G401.6 (cell line): ENCODE measurements around the gene MLF2.

Experiments used
- FAIRE-seq: peaks from 2 replicates; lab custom pipeline; 2012; peaks lifted over from hg19 to GRCh38; lab: Jason Lieb, UNC

The MLF2 gene, protein sequence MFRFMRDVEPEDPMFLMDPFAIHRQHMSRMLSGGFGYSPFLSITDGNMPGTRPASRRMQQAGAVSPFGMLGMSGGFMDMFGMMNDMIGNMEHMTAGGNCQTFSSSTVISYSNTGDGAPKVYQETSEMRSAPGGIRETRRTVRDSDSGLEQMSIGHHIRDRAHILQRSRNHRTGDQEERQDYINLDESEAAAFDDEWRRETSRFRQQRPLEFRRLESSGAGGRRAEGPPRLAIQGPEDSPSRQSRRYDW

DNA sequence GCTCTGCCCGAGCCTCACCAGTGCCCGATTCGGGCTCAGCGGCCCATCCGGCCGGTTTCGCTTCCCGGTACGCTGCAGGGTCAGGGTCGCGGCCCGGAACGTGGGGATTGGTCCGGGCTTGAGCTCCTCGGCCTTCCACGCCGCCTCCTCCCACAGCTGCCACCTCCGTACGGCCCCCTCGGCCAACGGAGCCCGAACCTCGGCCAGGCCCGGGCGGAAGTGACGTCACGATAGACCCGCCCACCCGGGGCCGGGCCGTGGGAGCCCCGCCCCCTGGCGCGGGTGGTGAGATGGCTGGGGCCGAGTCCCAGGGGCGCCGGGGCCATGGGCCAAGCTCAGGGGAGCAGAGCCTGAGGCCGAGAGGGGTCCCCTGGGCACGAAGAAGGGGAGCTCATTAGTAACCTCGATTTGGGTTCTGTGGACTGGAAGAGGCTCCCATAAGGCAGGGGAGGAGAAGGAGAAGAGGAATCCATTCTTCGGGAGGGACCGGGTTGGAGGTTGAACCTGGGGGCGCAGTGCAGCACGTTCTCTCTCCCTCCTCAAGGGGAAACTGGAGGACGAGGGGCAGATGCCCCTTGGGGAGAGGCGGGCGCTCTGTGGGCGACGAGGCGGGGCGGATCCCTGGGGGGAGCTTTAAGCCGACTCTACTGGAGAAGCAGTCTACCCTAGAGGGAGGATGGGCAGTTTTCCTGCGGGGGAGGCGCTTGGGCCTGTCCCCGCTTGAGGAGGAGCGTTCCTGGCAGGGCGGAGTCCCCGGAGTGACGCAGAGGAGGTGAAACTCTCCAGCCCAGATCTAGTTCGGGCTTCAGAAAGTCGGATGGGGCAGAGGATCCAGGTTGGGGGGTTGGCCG is at the start of gene MLF2:
Gene MLF2, minus strand, starts transcription at position 221 of the 851 bp plus-strand sequence. CDS start 807 bp downstream, outside the sequence.
- FAIRE-seq: peak; percentile 98

DNA sequence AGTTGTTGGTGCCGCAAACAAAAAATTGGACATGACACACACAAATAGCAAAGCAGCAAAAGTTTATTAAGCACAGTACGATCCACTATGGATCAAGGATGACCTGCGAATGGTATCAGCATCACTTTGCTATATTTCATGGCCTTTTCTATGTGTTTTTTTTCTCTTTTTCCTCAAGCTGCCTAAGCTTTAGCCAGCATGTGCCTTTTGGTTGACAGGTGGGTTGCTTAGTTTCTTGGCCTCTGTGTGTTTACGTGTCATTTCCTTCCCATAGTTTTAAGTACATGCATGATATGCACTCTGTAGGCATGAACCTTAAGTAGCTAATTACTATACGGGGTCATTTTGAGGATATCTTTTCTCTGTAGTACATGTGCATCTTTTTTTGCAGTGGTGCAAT is 46.2 kb upstream of the MLF2 start:
- FAIRE-seq: no peak

DNA sequence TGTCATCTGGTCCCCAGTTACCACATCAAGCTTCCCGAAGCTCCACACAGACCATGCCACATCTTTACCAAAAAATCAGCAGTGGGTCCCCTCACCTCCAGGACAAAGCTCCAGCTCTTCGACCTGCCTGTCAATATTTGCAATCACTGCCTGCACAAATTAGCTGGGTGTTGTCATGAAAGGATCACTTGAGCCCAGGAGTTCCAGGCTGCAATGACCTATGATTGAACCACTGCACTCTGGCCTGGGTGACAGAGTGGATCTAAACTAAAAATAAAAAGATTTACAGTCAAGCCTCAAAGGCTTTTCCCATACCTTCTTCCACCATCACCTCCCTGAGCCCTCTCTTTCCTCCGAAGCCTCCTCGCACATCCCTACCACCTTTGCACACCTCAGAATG is 43.6 kb upstream of the MLF2 start:
- no peak for FAIRE-seq

DNA sequence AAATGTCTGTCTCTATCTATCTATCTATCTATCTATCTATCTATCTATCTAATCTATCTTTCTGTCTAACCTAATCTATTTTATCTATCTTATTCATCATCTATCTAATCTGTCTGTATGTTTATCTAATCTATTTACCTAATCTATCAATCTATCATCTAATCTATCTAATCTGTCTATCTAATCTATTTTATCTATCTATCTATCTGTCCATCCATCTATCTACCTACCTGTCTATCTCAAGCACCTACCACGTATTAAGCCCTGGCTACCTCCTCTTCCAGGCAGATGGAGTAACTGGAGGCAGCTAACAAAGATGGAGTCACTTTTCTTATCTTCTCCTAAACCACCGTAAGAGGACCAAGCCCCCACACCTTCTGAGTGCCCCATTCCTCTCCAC is 42.1 kb upstream of the MLF2 start:
- FAIRE-seq: no peak

DNA sequence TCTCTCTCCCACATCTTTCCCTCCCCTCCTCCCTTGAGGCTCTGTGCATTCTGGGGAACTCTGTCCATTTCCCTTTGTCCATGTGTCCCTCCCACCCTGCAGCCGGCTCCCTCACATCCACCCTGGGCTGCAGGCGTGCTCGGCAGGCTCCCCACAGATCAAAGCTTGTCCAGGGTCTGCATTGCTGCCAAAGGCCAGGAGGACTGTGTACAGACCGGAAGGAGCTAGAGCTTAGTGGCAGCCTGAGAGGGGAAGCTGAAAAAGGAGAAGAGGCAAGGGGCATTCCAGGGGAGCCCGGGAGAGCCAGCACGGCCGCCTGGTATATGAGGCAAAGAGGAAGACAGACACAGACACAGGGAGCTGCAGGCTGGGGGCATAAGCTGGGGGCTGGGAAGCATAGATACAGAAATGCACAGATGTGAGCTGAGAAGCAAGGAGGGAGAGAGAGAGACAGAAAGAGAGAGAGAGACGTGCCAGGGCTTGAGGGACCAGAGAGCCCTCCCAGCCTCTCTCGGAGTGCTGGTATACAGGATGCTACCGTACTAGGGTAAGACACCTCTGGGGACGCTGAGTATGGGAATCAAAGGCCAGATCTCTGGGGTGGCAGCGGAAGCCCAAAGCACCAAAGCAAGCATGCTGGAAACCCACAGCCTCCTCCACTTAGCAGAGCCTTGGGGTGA is 39.7 kb upstream of the MLF2 start:
- no peak for FAIRE-seq

DNA sequence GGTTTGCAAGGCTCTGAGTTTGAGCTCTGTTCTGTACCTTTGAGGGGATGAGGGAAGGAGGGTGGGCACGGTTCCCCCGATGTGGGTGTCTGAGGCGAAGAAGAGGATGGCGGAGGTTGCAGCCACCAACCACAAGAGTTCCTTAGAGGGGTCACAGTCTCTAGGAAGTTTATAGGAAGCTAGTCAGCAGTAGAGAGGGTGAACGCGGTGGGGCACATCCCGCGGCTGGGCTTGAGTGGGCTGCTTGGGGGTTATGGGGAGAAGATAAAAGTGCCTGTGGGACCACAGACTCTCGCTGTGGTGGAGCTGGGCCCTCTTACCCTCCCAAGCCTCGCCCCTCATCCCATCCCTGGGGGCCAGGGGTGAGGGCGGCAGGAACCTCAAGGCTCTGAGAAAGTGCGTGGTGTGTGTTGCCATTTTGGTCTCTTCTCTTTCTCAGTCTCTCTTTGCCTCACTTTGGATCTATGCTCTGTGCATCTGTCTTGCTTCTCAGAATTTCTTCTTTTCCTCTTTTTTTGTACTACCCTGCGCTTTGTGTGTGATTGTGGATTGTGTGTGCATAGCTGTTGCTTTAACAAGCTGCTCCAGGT is 39.1 kb upstream of the MLF2 start:
- no peak for FAIRE-seq

DNA sequence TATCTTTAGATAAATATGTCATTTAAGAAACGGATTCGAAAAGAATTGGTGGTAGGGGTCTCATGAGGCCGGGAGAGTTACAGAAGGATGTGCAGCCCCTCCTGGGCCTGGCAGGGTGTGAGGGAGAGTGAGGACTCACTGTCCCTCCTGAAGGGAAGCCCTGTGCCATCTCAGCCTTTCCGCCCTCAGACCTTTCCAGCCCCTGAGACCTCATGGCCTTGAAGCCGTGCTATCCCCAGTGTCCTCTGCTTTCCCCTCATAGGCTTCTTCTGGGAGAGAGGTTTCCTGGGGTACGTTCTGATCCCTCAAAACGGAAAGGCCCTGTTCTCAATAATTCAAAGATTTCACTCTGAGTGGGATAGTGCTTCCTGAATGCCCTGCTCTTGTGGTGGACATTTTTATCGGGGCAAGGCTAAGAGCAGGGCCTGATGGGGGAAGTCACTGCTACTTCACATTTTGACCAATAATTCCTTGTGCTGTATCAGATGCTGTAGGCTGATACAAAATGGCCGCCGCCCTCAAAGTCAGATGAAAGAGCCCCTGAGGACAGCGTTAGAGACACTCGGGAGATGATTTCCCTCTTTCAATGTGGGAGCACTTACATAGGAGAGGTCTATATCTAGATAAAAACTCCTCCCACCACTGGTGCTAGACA is 37.7 kb upstream of the MLF2 start:
- no peak for FAIRE-seq

DNA sequence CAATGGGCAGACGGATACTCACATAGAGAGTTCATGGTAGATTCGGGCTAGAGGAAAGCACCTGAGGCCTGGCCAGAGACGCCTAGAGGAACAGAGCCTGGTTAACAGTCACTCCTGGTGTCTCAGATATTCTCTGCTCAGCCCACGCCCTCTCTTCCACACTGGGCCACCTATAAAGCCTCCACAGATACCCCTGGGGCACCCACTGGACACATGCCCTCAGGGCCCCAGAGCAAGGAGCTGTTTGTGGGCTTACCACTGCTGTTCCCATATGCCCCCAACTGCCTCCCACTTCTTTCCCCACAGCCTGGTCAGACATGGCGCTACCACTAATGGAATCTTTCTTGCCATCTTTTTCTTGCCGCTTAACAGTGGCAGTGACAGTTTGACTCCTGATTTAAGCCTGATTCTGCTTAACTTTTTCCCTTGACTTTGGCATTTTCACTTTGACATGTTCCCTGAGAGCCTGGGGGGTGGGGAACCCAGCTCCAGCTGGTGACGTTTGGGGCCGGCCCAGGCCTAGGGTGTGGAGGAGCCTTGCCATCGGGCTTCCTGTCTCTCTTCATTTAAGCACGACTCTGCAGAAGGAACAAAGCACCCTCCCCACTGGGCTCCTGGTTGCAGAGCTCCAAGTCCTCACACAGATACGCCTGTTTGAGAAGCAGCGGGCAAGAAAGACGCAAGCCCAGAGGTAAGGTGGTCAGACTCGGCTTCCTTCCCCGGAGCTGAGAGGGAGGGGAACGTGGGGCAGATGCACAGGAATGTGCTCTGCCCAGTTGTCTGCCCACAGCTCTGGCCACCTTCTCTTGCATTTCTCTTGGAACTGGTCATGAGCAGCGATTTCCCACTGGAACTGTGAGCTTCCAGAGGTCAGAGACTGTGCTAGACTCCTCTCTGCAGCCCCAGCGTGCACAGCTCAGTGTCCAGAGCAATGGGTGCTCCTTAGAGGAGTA is 36.3 kb upstream of the MLF2 start, which contains the start of gene CD4:
Gene CD4, plus strand, starts transcription at position 557 of the 953 bp plus-strand sequence. CDS start 10,611 bp downstream, outside the sequence.
- FAIRE-seq: no peak

DNA sequence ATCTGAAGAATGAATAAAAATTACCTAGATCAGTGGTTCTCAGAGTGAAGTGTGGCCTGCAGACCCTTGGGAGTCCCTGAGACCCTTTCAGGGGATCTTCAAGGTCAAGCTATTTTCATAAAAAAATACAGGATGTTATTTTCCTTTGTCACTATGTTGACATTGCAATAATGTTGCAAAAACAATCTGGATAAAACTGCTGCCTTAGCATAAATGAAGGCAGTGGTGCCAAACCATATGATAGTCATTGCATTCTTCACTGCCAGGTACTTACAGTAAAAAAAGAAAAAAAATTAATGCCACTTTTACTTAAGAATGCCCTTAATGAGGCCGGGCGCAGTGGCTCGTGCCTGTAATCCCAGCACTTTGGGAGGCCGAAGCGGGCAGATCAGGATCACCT is 34.4 kb upstream of the MLF2 start:
- FAIRE-seq: no peak

DNA sequence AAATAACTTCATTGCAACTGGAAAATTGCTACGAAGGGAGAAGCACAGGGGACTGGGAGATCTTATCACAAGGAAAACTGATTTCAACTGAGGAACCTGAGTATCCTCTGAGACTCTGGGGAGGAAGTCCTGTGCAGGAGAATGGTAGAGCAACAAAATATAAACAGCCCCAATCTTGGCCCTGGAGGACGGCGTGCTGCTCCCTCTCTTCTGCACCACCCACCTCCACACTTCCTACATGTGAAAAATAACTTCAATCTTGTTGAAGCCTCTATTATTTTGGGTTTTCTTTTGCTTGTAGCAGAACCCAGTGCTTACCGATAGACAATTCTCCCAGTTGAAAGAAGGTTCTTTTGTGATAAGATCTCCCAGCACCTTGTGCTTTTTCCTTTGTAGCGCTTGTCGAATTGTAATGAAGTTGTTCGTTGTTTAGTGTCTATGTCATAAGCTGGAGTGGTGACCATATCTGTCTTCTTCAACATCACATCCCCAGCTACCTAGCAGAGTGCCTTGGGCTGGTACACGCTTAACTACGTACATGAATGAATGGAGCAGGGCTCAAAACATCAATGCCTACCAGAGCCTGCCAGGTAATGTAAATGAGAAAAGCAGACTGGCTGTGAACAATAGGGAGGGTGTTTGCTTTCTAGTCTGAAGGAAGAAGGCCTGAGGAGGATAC is 33.6 kb upstream of the MLF2 start:
- no peak for FAIRE-seq

DNA sequence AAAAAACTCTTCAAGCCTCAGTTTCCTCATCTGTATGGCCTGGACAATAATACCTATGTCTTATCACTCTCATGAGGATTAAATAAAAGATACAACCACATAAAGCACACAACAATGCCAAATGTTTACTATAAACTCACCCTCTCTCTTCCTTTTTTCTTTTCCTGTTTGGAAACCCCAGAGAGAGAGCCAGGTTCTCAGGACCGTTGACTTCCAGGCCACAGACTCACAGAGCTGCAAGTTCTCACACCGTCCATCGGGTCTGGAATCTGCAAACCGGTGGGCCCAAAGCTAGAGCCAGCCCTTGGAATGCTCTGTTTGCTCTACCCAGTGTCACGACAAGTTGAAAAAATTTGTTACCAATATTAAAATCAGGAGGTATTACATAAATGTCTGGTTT is 31.8 kb upstream of the MLF2 start:
- no peak for FAIRE-seq

DNA sequence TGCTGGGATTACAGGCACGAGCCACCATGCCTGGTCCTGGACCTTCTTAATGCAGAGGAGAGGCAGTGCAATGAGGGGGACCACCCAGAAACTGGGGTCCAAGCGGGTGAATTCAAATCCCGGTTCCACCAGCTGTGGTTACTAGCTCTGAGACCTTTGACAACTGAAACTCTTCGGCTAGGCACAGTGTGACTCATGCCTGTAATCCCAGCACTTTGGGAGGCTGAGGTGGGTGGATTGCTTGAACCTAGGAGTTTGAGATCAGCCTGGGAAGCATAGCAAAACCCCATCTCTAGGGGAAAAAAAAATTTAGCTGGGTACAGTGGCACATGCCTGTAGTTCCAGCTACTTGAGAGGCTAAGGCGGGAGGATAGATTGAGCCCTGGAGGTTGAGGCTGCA is 31.4 kb upstream of the MLF2 start:
- no peak for FAIRE-seq

DNA sequence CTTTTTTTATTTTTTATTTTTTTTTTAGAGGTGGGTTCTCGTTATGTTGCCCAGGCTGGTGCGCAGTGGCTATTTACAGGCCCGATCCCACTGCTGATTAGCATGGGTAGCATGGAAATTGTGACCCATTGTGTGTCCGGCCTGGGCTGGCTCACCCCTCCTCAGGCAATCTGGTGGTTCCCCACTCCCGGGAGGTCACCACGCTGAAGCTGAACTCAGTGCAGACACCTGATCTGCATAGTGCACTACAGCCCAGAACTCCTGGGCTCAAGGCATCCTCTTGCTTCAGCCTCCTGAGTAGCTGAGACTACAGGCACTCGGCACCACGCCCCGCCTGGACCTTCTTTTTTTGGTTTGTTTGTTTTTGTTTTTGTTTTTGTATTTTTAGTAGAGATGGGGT is 30.9 kb upstream of the MLF2 start:
- FAIRE-seq: no peak

DNA sequence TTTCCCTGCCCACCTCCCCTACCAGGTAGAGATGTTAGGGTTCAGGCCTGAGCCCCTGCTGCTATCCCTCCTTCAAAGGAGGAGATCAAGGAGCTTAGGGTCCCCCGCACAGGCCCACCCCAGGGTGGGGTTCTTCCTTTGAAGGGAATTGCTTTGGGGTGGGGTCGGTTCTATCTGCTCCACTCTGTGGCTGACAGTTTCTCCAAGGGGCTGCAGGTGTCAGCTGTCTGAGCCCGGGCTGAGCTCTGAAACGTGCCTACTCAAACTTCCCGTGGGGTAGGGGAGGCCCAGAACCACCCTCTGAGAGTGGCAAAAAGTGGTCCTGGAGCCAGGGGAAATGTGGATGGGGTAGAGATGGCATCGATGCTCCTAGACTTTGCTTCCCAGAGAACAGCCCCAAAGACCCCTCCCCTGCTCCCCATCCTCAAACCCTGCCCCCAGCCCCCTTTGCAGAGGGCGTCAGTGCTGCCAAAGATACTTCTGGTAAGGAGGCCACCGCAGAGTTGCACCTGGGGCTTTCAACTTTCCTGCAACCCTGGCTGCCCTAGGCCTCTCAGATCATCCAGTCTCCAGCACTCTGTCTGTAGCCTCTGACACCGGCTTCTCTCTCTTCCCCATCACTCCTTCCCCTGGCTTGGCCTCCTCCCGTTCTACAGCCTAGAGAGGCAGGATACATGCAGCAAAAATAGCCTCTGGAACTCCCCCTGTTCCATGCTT is 30.1 kb upstream of the MLF2 start:
- FAIRE-seq: no peak

DNA sequence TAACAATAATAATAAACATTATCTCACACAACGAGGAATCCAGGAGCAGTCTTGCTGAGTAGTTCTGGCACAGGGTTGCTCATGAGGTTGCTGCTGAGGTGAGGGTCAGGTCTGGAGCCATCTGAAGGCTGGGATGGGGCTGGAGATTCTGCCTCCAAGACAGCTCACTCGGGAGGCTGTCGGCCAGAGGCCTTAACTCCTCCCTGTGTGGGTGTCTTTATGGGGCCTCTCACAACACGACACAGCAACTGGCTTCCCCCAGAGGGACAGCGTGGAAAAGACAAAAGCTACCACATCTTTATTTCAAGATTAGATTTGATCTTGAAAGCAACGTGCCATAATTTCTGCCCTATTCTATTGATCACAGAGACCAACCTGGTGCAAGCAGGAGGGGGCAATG is 29.2 kb upstream of the MLF2 start:
- no peak for FAIRE-seq

DNA sequence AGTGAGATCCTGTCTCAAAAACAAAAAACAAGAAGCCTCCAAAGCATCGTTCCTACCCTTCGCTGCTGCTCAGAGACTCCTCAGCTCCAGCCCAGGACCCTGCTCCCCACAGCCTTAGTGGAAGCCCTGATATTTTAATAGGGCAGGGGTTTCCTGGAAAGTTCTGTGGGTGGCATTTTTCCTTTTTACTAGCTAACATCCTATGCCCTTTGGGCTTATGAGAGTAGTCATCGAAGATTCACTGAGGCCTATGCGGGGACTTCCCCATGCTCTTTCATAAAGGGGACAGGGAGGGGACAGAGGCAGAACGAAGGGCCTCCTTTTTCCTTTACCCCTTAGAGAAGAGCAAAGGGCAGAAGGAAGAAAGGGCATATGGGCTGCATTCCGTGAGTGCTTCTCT is 27.6 kb upstream of the MLF2 start:
- no peak for FAIRE-seq

DNA sequence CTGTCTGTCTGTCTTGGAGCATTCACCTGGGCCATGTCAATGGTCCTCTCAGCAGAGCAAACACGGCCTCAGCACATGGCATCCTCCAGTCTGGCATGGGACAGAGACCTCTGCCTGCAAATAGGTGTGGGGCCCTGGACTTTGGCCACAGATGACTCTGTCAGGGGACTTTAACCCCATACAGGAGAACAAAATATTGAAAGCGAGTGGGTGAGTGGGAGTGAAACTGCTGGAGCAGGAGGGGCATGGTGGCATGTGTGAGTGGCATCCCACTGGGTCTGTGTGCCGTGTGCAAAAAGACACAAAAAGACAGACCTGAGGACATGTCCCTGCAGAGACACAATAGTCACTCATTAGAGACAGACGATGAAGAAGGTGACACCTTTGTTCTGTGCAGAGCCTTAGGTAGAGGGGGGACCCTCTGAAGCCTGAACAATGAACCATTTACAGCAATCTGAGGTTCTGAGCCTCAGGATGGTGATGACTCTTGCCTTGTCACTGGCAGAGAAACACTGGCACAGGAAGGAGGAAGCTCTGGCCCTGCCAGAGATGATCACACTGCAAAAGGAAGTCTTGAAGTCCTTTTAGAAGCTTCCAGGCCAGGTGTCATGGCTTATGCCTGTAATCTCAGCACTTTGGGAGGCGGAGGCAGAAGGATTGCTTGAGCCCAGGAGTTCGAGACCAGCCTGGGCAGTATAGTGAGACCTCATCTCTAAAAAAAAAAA is 26.9 kb upstream of the MLF2 start:
- FAIRE-seq: no peak

DNA sequence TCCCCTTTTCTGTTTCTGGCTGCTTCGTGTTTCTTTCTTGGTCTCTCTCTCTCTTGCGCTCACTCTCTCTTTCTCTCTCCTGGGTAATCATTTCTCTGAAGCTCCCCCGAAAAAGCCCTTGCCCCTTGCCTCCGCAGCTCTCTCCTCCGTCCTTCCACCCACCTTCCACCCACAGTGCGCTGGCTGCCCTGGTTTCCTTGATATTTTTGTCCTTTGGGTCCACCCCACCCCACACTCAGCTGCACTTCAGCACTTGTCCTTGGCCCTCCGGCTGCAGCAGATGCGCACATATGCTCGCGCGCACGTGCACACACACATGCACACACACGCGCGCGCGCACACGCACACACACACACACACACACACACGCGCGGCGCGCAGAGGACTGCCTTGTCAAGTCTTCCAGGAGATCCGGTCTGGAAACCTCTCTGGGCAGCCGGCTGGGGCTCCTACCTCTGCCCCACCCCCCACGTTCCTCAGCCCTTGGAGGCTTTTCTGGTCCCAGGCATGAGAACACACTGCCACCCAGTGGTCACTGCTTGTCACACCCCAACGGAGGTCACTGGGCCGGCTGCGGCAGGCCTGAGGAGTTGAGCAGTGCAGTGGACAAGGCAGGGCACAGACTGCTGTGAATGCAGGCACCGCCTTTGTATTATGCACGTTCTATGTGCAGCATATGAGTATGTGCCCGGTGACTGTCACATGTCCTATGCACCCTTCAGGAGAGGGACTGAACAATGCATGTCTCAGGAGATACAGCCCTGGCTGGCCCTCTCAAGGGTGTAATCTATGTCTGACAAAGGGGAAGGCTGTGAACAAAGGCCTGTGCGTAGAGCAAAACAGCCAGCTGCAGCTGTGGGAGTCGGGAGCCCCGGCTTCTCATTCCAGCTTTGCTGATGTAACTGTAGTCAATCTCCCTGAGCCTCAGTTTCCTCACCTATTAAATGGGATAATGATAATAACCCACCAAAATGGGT is 25.9 kb upstream of the MLF2 start:
- peak; percentile 96 for FAIRE-seq
